ENCODE measurements around the gene NEGR1. TPM values are rescaled to one million over a fixed set of nuclear protein-coding genes. Genes with fewer than 3 reads are reported as not detected.

NEGR1 gene
- total and polyA plus RNA-seq, 4 donors = 0.08 to 0.14 (median 0.12) TPM; not detected in 1

GRCh38 chr1:71488555-71489252 is 793.6 kb downstream of the NEGR1 start:
- no peak overlapping the region for H3K27ac ChIP-seq (ENCODE audit: low read depth in 1 of 2, low read length in 2 of 2)
- H3K4me3 ChIP-seq (ENCODE audit: low read depth in 1 of 3, low read length in 3 of 3) = no peak overlapping the region
- H3K4me1 ChIP-seq (ENCODE audit: control insufficient read depth in 4 of 4, insufficient read depth in 4 of 4, low read length in 3 of 4) = no peaks in the 10 kb centered on the region
- DNase-seq (ENCODE audit: low spot score) = no peak
- TF ChIP-seq RAD21 (IDR thresholded peaks at IDR 0.05) (no peak), GABPA (IDR thresholded peaks at IDR 0.05 in 1 of 2, conservative IDR thresholded peaks at IDR 0.05 in 1 of 2) (no peak)
- H3K36me3 ChIP-seq (ENCODE audit: control insufficient read depth in 4 of 4, insufficient read depth in 3 of 4, low read depth in 1 of 4, low read length in 3 of 4) = no peaks in the 10 kb centered on the region
- WGBS = 44% methylated on average over 3 of the region's 3 CpGs
- no peak overlapping the region for H3K9ac ChIP-seq (ENCODE audit: low read depth in 1 of 2, low read length in 2 of 2)
- no peaks in the 10 kb centered on the region for H3K27me3 ChIP-seq (ENCODE audit: control insufficient read depth in 4 of 4, insufficient read depth in 4 of 4, low read length in 3 of 4)
- H3K9me3 ChIP-seq (ENCODE audit: control insufficient read depth in 4 of 4, low read length in 3 of 4) = no peaks in the 10 kb centered on the region

GRCh38 chr1:71473331-71473730 is 809.0 kb downstream of the NEGR1 start:
- Histone ChIP-seq H3K4me3 (ENCODE audit: low read depth in 1 of 3, low read length in 3 of 3) (no peak overlapping the region), H3K4me1 (ENCODE audit: control insufficient read depth in 4 of 4, insufficient read depth in 4 of 4, low read length in 3 of 4) (no peaks in the 10 kb centered on the region), H3K27me3 (ENCODE audit: control insufficient read depth in 4 of 4, insufficient read depth in 4 of 4, low read length in 3 of 4) (no peaks in the 10 kb centered on the region), H3K36me3 (ENCODE audit: control insufficient read depth in 4 of 4, insufficient read depth in 3 of 4, low read depth in 1 of 4, low read length in 3 of 4) (no peaks in the 10 kb centered on the region), H3K27ac (ENCODE audit: low read depth in 1 of 2, low read length in 2 of 2) (no peak overlapping the region), H3K9me3 (ENCODE audit: control insufficient read depth in 4 of 4, low read length in 3 of 4) (peaks cover 0 to 2% (median 0%) of the 10 kb centered on the region in 4 donors), H3K9ac (ENCODE audit: low read depth in 1 of 2, low read length in 2 of 2) (no peak overlapping the region)
- WGBS = 56% methylated on average over 2 of the region's 2 CpGs
- TF ChIP-seq FOXA2 (IDR thresholded peaks at IDR 0.05) (no peak), REST (IDR thresholded peaks at IDR 0.05) (no peak), SP1 (IDR thresholded peaks at IDR 0.05) (no peak), EGR1 (IDR thresholded peaks at IDR 0.05; ENCODE audit: low read depth in 2 of 2) (no peak), YY1 (IDR thresholded peaks at IDR 0.05) (no peak), GABPA (IDR thresholded peaks at IDR 0.05 in 1 of 2, conservative IDR thresholded peaks at IDR 0.05 in 1 of 2) (no peak), MAX (IDR thresholded peaks at IDR 0.05) (no peak)
- DNase-seq (ENCODE audit: low spot score) = no peak

GRCh38 chr1:71465093-71465492 is 817.2 kb downstream of the NEGR1 start:
- TF ChIP-seq FOXA2 (IDR thresholded peaks at IDR 0.05) (no peak), ZBTB33 (IDR thresholded peaks at IDR 0.05) (no peak), JUND (IDR thresholded peaks at IDR 0.05) (no peak), CTCF (IDR thresholded peaks at IDR 0.05; ENCODE audit: low read depth, low read length, missing input control) (no peak), TAF1 (conservative IDR thresholded peaks at IDR 0.05) (no peak)
- no peak overlapping the region for H3K27ac ChIP-seq (ENCODE audit: low read depth in 1 of 2, low read length in 2 of 2)
- H3K9ac ChIP-seq (ENCODE audit: low read depth in 1 of 2, low read length in 2 of 2) = no peak overlapping the region
- no peaks in the 10 kb centered on the region for H3K36me3 ChIP-seq (ENCODE audit: control insufficient read depth in 4 of 4, insufficient read depth in 3 of 4, low read depth in 1 of 4, low read length in 3 of 4)
- H3K4me3 ChIP-seq (ENCODE audit: low read depth in 1 of 3, low read length in 3 of 3) = no peak overlapping the region
- no peaks in the 10 kb centered on the region for H3K27me3 ChIP-seq (ENCODE audit: control insufficient read depth in 4 of 4, insufficient read depth in 4 of 4, low read length in 3 of 4)
- WGBS = 85% methylated on average over 2 of the region's 2 CpGs
- DNase-seq (ENCODE audit: low spot score) = no peak
- no peaks in the 10 kb centered on the region for H3K4me1 ChIP-seq (ENCODE audit: control insufficient read depth in 4 of 4, insufficient read depth in 4 of 4, low read length in 3 of 4)
- H3K9me3 ChIP-seq (ENCODE audit: control insufficient read depth in 4 of 4, low read length in 3 of 4) = no peaks in the 10 kb centered on the region
